Neuronal stem cell (in vitro differentiated cells): Measurements from ENCODE around the gene WDR1.

Source experiments
- DNase-seq: peaks from one replicate; pipeline ENCODE4 v3.0.0-alpha.2; 2013; ENCODE audit warnings: low spot score
- H2AFZ ChIP-seq: one replicate; pipeline ENCODE4 v1.6.1; 2013; ENCODE audit warnings: mild to moderate bottlenecking, low read length, inconsistent platforms
- H2AK5ac ChIP-seq: 2 replicates; pipeline ENCODE4 v1.6.1; 2013; ENCODE audit warnings: low read depth, mild to moderate bottlenecking, inconsistent platforms, low read length, moderate library complexity, mixed read lengths
- H2BK120ac ChIP-seq: 2 replicates; pipeline ENCODE4 v1.6.1; 2013; ENCODE audit warnings: low read depth, mild to moderate bottlenecking, inconsistent platforms, low read length, moderate library complexity, mixed read lengths
- H2BK12ac ChIP-seq: one replicate; pipeline ENCODE4 v1.6.1; 2013; ENCODE audit warnings: low read length, inconsistent platforms
- H2BK15ac ChIP-seq: 2 replicates; pipeline ENCODE4 v1.6.1; 2013; ENCODE audit warnings: mild to moderate bottlenecking, low read length, inconsistent platforms, mixed read lengths
- H2BK5ac ChIP-seq: one replicate; pipeline ENCODE4 v1.6.1; 2013; ENCODE audit warnings: inconsistent platforms, mild to moderate bottlenecking, low read length, moderate library complexity
- H3K14ac ChIP-seq: one replicate; pipeline ENCODE4 v1.6.1; 2013; ENCODE audit warnings: low read length, inconsistent platforms
- H3K18ac ChIP-seq: 2 replicates; pipeline ENCODE4 v1.6.1; 2013; ENCODE audit warnings: low read length, inconsistent platforms
- H3K23ac ChIP-seq: 2 replicates; pipeline ENCODE4 v1.6.1; 2013; ENCODE audit warnings: low read depth, mild to moderate bottlenecking, mixed read lengths, low read length, inconsistent platforms; ENCODE audit not compliant: poor library complexity
- H3K27ac ChIP-seq: replicated peaks from 3 replicates; pipeline ENCODE4 v1.5.1; 2013; ENCODE audit warnings: low read length, inconsistent platforms
- H3K27me3 ChIP-seq, 3 experiments: 2 replicates each; pipeline ENCODE4 v1.6.1; 2013; ENCODE audit warnings: low read length in 3 of 3, mild to moderate bottlenecking in 2 of 3, inconsistent platforms in 1 of 3, low read depth in 1 of 3, mixed read lengths in 1 of 3, moderate library complexity in 1 of 3; ENCODE audit not compliant: control insufficient read depth in 3 of 3, insufficient read depth in 3 of 3
- H3K36me3 ChIP-seq, 2 donors: replicated peaks in 1 of 2; 2 replicates each; pipeline ENCODE4 v1.6.1; 2013; ENCODE audit warnings: low read length in 2 of 2; ENCODE audit not compliant: control insufficient read depth in 2 of 2, insufficient read depth in 2 of 2
- H3K4ac ChIP-seq: 2 replicates; pipeline ENCODE4 v1.6.1; 2013; ENCODE audit warnings: inconsistent platforms, mild to moderate bottlenecking, low read length, moderate library complexity
- H3K4me1 ChIP-seq, 2 donors: 1 replicate in 1 of 2; 2 replicates in 1 of 2; pipeline ENCODE4 v1.6.1; 2013; ENCODE audit warnings: low read length in 2 of 2, low read depth in 1 of 2; ENCODE audit not compliant: control insufficient read depth in 2 of 2, insufficient read depth in 1 of 2
- H3K4me2 ChIP-seq: one replicate; pipeline ENCODE4 v1.6.1; 2013; ENCODE audit warnings: mild to moderate bottlenecking, low read length, inconsistent platforms; ENCODE audit not compliant: insufficient read depth, poor library complexity, severe bottlenecking
- H3K4me3 ChIP-seq, 2 donors: 2 replicates each; pipeline ENCODE4 v1.5.1; 2013; ENCODE audit warnings: low read length in 2 of 2, mild to moderate bottlenecking in 2 of 2, inconsistent platforms in 1 of 2, moderate library complexity in 1 of 2
- H3K79me1 ChIP-seq: one replicate; pipeline ENCODE4 v1.6.1; 2013; ENCODE audit warnings: low read depth, mild to moderate bottlenecking, inconsistent platforms, low read length, moderate library complexity
- H3K9ac ChIP-seq: one replicate; pipeline ENCODE4 v1.6.1; 2013; ENCODE audit warnings: mild to moderate bottlenecking, low read depth, low read length, inconsistent platforms; ENCODE audit not compliant: poor library complexity
- H3K9me3 ChIP-seq, 2 donors: replicated peaks in 1 of 2; 2 replicates each; pipeline versions ENCODE3 to v1.6.1; 2013; ENCODE audit warnings: low read length in 2 of 2, mild to moderate bottlenecking in 2 of 2, inconsistent platforms in 1 of 2, low read depth in 1 of 2, mixed read lengths in 1 of 2, moderate library complexity in 1 of 2; ENCODE audit not compliant: control insufficient read depth in 2 of 2, insufficient read depth in 1 of 2
- H4K8ac ChIP-seq: one replicate; pipeline ENCODE4 v1.6.1; 2013; ENCODE audit warnings: low read depth, mild to moderate bottlenecking, inconsistent platforms, low read length, moderate library complexity
- H4K91ac ChIP-seq: one replicate; pipeline ENCODE4 v1.6.1; 2013; ENCODE audit warnings: low read length, low read depth, mild to moderate bottlenecking, inconsistent platforms; ENCODE audit not compliant: poor library complexity
- WGBS, 2 donors: extraction: QIAGEN DNeasy Blood & Tissue Kit; methylation state at CpG; one replicate each; pipeline ENCODE4 v1.1.7; 2013; ENCODE audit warnings: missing lambda C conversion rate in 2 of 2, mixed read lengths in 1 of 2; ENCODE audit not compliant: insufficient read length in 2 of 2, insufficient replicate concordance in 1 of 2; ENCODE audit errors: extremely low coverage in 2 of 2; 5-methylcytosine and 5-hydroxymethylcytosine counted together

Gene WDR1

GRCh38 chr4:10122236-10122932 is 5.8 kb upstream of the WDR1 start:
- no CpG with 5 or more reads among the region's 12 CpGs for WGBS, 2 donors
- no peak for DNase-seq
- H3K23ac ChIP-seq: no peak overlapping the region
- no peak overlapping the region for H3K18ac ChIP-seq
- no peak overlapping the region for H2AK5ac ChIP-seq
- H2BK15ac ChIP-seq: no peak overlapping the region
- H3K9me3 ChIP-seq: no peaks in the 10 kb centered on the region
- no peak overlapping the region for H2BK120ac ChIP-seq
- no peak overlapping the region for H2BK5ac ChIP-seq
- H3K14ac ChIP-seq: no peak overlapping the region
- peaks cover 15 to 19% of the 10 kb centered on the region in 2 donors for H3K4me1 ChIP-seq
- no peak overlapping the region for H3K9ac ChIP-seq
- no peaks in the 10 kb centered on the region for H3K79me1 ChIP-seq
- H4K91ac ChIP-seq: no peak overlapping the region
- no peak overlapping the region for H2AFZ ChIP-seq
- H2BK12ac ChIP-seq: no peak overlapping the region
- no peaks in the 10 kb centered on the region for H3K36me3 ChIP-seq
- no peak overlapping the region for H3K27ac ChIP-seq
- H3K27me3 ChIP-seq: no peaks in the 10 kb centered on the region
- no peak overlapping the region for H4K8ac ChIP-seq
- H3K4me2 ChIP-seq: no peak overlapping the region
- no peak overlapping the region for H3K4me3 ChIP-seq
- no peak overlapping the region for H3K4ac ChIP-seq

GRCh38 chr4:10121568-10122208 is 5.1 kb upstream of the WDR1 start:
- Histone ChIP-seq H4K91ac (no peak overlapping the region), H2BK12ac (no peak overlapping the region), H2BK120ac (no peak overlapping the region), H3K4me3 (no peak overlapping the region), H3K4me2 (no peak overlapping the region), H3K9me3 (no peaks in the 10 kb centered on the region), H3K27me3 (no peaks in the 10 kb centered on the region), H3K9ac (no peak overlapping the region), H2AK5ac (no peak overlapping the region), H3K23ac (no peak overlapping the region), H3K4ac (no peak overlapping the region), H2BK5ac (no peak overlapping the region), H3K18ac (no peak overlapping the region), H3K14ac (no peak overlapping the region), H3K27ac (no peak overlapping the region), H2BK15ac (peak overlapping the region; percentile 26), H3K4me1 (peaks cover 15 to 19% of the 10 kb centered on the region in 2 donors), H4K8ac (no peak overlapping the region), H3K79me1 (no peaks in the 10 kb centered on the region), H3K36me3 (no peaks in the 10 kb centered on the region), H2AFZ (peak overlapping the region; percentile 62)
- DNase-seq: no peak
- WGBS, 2 donors: no CpG with 5 or more reads among the region's 10 CpGs

- Histone ChIP-seq H3K14ac (no peak overlapping the region), H3K9me3 (no peaks in the 10 kb centered on the region), H3K4me2 (no peak overlapping the region), H3K27me3 (no peaks in the 10 kb centered on the region), H3K9ac (no peak overlapping the region), H2BK120ac (no peak overlapping the region), H3K18ac (no peak overlapping the region), H2BK5ac (no peak overlapping the region), H3K79me1 (no peaks in the 10 kb centered on the region), H3K36me3 (no peaks in the 10 kb centered on the region), H3K27ac (no peak overlapping the region), H2AFZ (peak overlapping the region; percentile 62), H2BK12ac (no peak overlapping the region), H3K23ac (no peak overlapping the region), H2AK5ac (no peak overlapping the region), H3K4me1 (peaks cover 15 to 19% of the 10 kb centered on the region in 2 donors), H4K8ac (no peak overlapping the region), H4K91ac (no peak overlapping the region), H3K4ac (no peak overlapping the region), H3K4me3 (no peak overlapping the region), H2BK15ac (peak overlapping the region; percentile 26)
- no CpG with 5 or more reads among the region's 11 CpGs for WGBS, 2 donors
- no peak for DNase-seq
These were observed 4.5 kb upstream of the WDR1 start for GRCh38 chr4:10120943-10121567.

GRCh38 chr4:10119773-10120172 is 3.2 kb upstream of the WDR1 start:
- H3K36me3 ChIP-seq: peaks cover 4 to 11% of the 10 kb centered on the region in 2 donors
- peaks cover 3% of the 10 kb centered on the region for H3K79me1 ChIP-seq
- H3K23ac ChIP-seq: no peak overlapping the region
- H2BK5ac ChIP-seq: no peak overlapping the region
- H2BK15ac ChIP-seq: no peak overlapping the region
- no CpG with 5 or more reads among the region's 7 CpGs for WGBS, 2 donors
- no peaks in the 10 kb centered on the region for H3K9me3 ChIP-seq
- H3K14ac ChIP-seq: no peak overlapping the region
- H2BK120ac ChIP-seq: no peak overlapping the region
- DNase-seq: no peak
- H4K8ac ChIP-seq: no peak overlapping the region
- H2BK12ac ChIP-seq: no peak overlapping the region
- no peak overlapping the region for H2AK5ac ChIP-seq
- no peak overlapping the region for H3K4me3 ChIP-seq
- no peak overlapping the region for H4K91ac ChIP-seq
- H3K4me1 ChIP-seq: peaks cover 19 to 27% of the 10 kb centered on the region in 2 donors
- no peak overlapping the region for H3K4ac ChIP-seq
- H3K4me2 ChIP-seq: no peak overlapping the region
- H3K9ac ChIP-seq: no peak overlapping the region
- H3K18ac ChIP-seq: no peak overlapping the region
- H3K27me3 ChIP-seq: no peaks in the 10 kb centered on the region
- H3K27ac ChIP-seq: no peak overlapping the region
- H2AFZ ChIP-seq: no peak overlapping the region
